T-helper 17 cell (primary cell): ENCODE data around the gene G6PC2. TPM values are rescaled to one million over a fixed set of nuclear protein-coding genes. Genes with fewer than 3 reads are reported as not detected.
A peak's percentile ranks its signal among the peaks of the same experiment; 100 is the strongest.

Experiments used
- ATAC-seq: fragments of 150-1000 bp; cut with Tn5 transposase; 2 replicates; pipeline ENCODE4 v1.10.0; 2021; ENCODE audit warnings: mild to moderate bottlenecking, moderate library complexity
- DNase-seq, 3 donors: peaks; one replicate each; pipeline versions ENCODE4 v3.0.0 to v3.0.0-alpha.2; 2020 to 2021
- H3K9me3 ChIP-seq: one replicate; pipeline ENCODE4 v1.7.0; 2013; ENCODE audit warnings: low read length, mild to moderate bottlenecking; ENCODE audit not compliant: control insufficient read depth, poor library complexity, severe bottlenecking
- H3K27ac Mint-ChIP-seq: one replicate; pipeline ENCODE4 v1.8.0; 2022; ENCODE audit warnings: mild to moderate bottlenecking, moderate library complexity, mixed read lengths
- H3K27me3 Mint-ChIP-seq: one replicate; pipeline ENCODE4 v1.8.0; 2022; ENCODE audit warnings: mixed read lengths
- H3K36me3 Mint-ChIP-seq: one replicate; pipeline ENCODE4 v1.8.0; 2022; ENCODE audit warnings: low read depth, mixed read lengths
- H3K4me1 Mint-ChIP-seq: one replicate; pipeline ENCODE4 v1.8.0; 2022; ENCODE audit warnings: mild to moderate bottlenecking, mixed read lengths
- H3K4me3 Mint-ChIP-seq: one replicate; pipeline ENCODE4 v1.8.0; 2022; ENCODE audit warnings: mild to moderate bottlenecking, moderate library complexity, mixed read lengths
- total RNA-seq, 4 donors: library from RNA in 2 of 4; stranded (reverse) in 2 of 4; gene quantifications; one replicate each; pipeline ENCODE4 v1.2.3 and lab custom pipeline; 2022 to 2026

The G6PC2 gene
- total RNA-seq, 2 donors from 2014 or later: not detected

DNA sequence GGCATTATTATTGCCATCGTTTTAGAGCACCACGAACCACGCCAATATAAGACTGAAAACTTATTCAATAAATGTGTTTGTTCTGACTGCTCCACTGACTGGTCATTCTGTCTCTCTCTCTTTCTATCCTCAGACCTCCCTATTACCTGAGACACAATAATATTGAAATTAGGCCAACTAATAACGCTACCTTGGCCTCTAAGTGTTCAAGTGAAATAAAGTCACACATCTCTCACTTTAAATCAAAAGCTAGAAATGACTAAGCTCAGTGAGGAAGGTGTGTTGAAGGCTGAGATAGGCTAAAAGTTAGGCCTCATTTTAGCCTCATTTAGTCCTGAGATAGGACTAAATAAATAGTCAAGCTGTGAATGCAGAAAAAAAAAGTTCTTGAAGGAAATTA lies 38.8 kb downstream of the G6PC2 start:
- Mint-ChIP-seq H3K27me3 (peaks cover 8% of the 10 kb centered on the region), H3K4me3 (no peak overlapping the region), H3K4me1 (peaks cover 2% of the 10 kb centered on the region), H3K27ac (no peak overlapping the region), H3K36me3 (no peaks in the 10 kb centered on the region)
- DNase-seq (no peak), ATAC-seq (no peak)
- H3K9me3 ChIP-seq: no peaks in the 10 kb centered on the region

DNA sequence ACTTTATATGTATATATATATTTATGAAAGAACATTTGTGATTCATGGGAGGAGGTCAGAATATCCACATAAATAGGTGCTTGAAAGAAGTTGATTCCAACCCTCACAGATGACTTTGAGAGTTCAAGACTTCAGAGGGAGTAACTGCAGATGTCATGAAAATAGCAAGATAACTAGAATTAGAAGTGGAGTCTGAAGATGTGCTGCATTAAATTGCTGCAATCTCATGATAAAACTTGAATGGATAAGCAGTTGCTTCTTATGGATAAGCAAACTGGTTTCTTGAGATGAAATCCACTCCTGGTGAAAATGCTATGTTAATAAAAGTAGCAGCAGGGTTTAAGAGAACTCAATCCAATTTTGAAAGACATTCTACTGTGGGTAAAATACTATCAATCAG lies 40.2 kb downstream of the G6PC2 start:
- H3K27ac Mint-ChIP-seq: no peak overlapping the region
- ATAC-seq (no peak), DNase-seq (no peak)
- no peaks in the 10 kb centered on the region for H3K9me3 ChIP-seq
- peaks cover 2% of the 10 kb centered on the region for H3K4me1 Mint-ChIP-seq
- H3K4me3 Mint-ChIP-seq: no peak overlapping the region
- no peaks in the 10 kb centered on the region for H3K36me3 Mint-ChIP-seq
- peaks cover 10% of the 10 kb centered on the region for H3K27me3 Mint-ChIP-seq

DNA sequence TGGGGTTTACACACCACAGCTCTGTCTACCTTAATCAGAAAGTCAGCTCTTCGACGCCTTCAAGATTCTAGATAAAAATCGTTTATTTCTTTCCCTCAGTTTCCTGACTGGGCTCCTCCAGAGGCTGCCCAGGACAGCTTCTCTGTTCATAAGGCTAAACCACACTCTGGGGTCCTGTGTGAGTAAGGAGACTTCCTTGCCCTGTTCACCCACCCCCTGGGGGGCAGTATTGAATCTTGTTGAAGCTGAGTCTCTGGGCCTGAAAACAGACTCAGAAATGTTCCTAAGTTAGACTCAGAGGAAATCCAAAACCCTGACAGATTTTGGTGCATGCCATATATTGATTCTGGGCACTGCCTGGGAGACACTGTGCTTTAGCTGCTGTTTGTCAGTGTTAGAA lies 43.0 kb downstream of the G6PC2 start:
- Mint-ChIP-seq H3K4me3 (no peak overlapping the region), H3K4me1 (no peaks in the 10 kb centered on the region), H3K27ac (no peak overlapping the region), H3K36me3 (no peaks in the 10 kb centered on the region), H3K27me3 (peaks cover 20% of the 10 kb centered on the region)
- ATAC-seq (no peak), DNase-seq (no peak)
- H3K9me3 ChIP-seq: no peaks in the 10 kb centered on the region

DNA sequence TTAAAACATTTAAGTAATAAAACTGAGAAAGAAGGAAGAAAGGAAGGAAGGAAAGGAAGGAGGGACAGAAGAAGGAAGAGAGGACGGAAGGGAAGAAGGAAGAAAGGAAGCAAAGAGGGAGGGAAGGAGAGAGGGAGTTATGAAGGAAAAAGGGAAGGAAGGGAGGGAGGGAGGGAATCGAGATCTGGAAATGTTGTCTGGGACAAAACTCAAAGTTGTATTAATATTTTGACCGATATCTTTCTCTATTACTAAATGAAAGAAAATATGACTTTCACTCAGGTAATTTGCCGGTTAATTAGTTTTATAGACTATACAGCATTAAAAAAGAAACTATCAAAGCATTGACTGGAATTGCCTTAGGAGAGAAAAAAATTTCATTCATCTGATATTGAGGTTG lies 44.4 kb downstream of the G6PC2 start:
- no peaks in the 10 kb centered on the region for H3K9me3 ChIP-seq
- Mint-ChIP-seq H3K4me3 (no peak overlapping the region), H3K36me3 (no peaks in the 10 kb centered on the region), H3K4me1 (no peaks in the 10 kb centered on the region), H3K27me3 (peaks cover 20% of the 10 kb centered on the region), H3K27ac (no peak overlapping the region)
- DNase-seq: no peak
- ATAC-seq: no peak

DNA sequence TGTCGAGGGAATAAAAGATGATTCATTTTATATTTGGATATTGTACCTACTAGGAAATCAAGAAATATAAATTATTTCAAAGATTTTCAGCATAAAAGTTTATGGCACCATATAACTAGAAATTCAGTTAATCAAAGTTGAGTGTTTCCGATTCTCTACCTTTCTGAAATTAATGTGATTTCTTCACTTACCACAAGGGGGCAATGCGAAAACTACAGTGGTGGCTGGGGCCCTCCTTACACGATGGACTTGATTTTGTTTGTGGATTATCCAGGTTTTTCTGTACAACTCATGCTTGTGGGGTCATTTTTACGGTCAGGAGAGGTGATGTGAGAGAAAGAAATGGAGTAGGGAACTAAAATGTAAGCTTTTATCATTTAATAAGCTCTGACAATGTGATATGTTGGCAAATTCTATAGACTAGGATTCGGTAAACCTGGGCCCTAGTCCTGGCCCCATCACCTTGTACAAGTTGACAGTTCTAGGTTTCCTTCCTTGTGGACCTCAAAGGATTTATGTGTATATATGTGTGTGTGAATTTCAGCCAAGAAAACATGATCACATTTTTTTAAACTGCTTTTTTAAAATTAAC lies 47.6 kb downstream of the G6PC2 start:
- peaks cover 20% of the 10 kb centered on the region for H3K27me3 Mint-ChIP-seq
- no peak for DNase-seq
- H3K36me3 Mint-ChIP-seq: no peaks in the 10 kb centered on the region
- H3K27ac Mint-ChIP-seq: no peak overlapping the region
- ATAC-seq: peak; percentile 44
- no peak overlapping the region for H3K4me3 Mint-ChIP-seq
- H3K4me1 Mint-ChIP-seq: no peaks in the 10 kb centered on the region
- no peaks in the 10 kb centered on the region for H3K9me3 ChIP-seq

DNA sequence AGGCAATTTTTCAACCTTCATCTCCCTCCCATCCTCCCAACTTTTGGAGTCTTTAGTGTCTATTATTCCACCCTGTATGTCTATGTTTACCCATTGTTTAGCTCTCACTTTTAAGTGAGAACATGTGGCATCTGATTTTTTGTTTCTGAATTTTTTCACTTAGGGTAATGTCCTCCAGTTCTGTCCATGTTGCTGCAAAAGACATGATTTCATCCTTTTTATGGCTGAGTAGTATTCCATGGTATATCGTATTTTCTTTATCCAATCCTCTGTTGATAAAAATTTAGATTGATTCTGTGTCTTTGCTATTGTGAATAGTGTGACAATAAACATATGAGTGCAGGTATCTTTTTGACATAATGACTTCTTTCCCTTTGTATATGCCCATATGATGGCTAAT lies 48.2 kb downstream of the G6PC2 start:
- ATAC-seq: no peak
- no peaks in the 10 kb centered on the region for H3K4me1 Mint-ChIP-seq

DNA sequence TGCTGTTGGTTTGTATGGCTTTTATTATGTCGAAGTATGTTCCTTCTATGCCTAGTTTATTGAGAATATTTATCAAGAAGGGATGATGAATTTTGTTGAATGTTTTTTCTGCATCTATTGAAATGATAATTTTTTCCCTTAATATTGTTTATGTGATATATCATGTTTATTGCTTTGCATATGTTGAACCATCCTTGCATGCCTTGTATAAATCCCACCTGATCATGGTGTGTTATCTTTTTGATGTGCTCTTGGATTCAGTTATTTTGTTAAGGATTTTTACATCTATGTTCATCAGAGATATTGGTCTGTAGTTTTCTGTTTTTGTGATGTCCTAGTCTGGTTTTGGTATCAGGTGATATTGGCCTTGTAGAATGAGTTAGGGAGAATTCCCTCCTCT lies 50.8 kb downstream of the G6PC2 start:
- peaks cover 4% of the 10 kb centered on the region for H3K36me3 Mint-ChIP-seq
- H3K4me1 Mint-ChIP-seq: no peaks in the 10 kb centered on the region
- no peak overlapping the region for H3K4me3 Mint-ChIP-seq
- no peak overlapping the region for H3K27ac Mint-ChIP-seq
- H3K27me3 Mint-ChIP-seq: peaks cover 28% of the 10 kb centered on the region
- DNase-seq: no peak
- H3K9me3 ChIP-seq: no peaks in the 10 kb centered on the region
- no peak for ATAC-seq

More for the DNA sequence above, 48.2 kb downstream of the G6PC2 start:
- H3K4me3 Mint-ChIP-seq: no peak overlapping the region
- H3K27ac Mint-ChIP-seq: no peak overlapping the region
- no peaks in the 10 kb centered on the region for H3K36me3 Mint-ChIP-seq
- H3K9me3 ChIP-seq: no peaks in the 10 kb centered on the region
- no peak for DNase-seq
- H3K27me3 Mint-ChIP-seq: peaks cover 16% of the 10 kb centered on the region

DNA sequence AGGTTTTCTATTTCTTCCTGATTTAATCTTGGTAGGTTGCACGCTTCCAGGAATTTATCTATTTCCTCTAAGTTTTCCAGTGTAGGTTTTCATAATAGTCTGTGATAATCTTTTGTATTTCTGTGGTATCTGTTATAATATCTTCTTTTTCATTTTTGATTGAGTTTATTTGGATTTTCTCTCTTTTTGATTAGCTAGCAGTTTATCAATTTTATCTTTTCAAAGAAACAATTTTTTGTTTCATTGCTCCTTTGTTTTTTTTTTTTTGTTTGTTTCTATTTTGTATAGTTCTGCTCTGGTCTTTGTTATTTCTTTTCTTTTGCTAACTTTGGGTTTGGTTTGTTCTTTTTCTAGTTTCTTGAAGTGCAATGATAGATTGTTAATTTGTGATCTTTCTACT lies 51.3 kb downstream of the G6PC2 start:
- Mint-ChIP-seq H3K4me1 (no peaks in the 10 kb centered on the region), H3K27ac (no peak overlapping the region), H3K4me3 (no peak overlapping the region)

DNA sequence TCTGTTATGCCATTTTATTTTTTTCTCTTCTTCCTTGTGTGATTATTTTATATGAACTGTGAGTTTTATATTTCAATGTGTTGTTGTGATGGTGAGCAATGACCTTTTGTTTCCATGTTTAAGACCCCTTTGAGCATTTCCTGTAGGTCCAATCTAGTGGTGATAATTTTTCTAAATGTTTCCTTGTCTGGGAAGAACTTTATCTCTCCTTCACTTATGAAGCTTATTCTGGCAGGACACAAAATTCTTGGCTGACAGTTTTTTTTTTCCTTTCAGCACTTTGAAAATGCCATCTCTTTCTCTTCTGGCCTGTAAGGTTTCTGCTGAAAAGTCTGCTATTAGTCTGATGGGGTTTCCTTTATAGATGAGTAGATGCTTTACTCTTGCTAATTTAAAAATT lies 53.2 kb downstream of the G6PC2 start:
- Mint-ChIP-seq H3K36me3 (peaks cover 4% of the 10 kb centered on the region), H3K27ac (no peak overlapping the region), H3K27me3 (peaks cover 31% of the 10 kb centered on the region), H3K4me3 (no peak overlapping the region), H3K4me1 (no peaks in the 10 kb centered on the region)
- ATAC-seq (no peak), DNase-seq (no peak)
- no peaks in the 10 kb centered on the region for H3K9me3 ChIP-seq

More for the DNA sequence above, 51.3 kb downstream of the G6PC2 start:
- Mint-ChIP-seq H3K36me3 (peaks cover 4% of the 10 kb centered on the region), H3K27me3 (peaks cover 28% of the 10 kb centered on the region)
- ATAC-seq (no peak), DNase-seq (no peak)
- H3K9me3 ChIP-seq: no peaks in the 10 kb centered on the region

DNA sequence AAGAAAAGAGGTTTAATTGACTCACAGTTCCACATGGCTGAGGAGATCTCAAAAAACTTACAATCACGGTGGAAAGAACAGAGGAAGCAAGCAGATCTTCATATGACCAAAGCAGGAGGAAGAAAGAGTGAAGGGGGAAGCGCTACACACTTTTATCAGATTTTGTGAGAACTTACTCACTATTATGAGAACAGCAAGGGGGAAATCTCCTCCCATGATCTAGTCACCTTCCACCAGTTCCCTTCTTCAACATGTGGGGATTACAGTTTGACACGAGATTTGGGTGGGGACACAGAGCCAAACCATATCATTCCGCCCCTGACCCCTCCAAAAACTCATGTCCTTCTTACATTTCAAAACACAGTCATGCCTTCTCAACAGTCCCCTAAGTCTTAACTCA lies 54.2 kb downstream of the G6PC2 start:
- no peak for DNase-seq
- H3K9me3 ChIP-seq: no peaks in the 10 kb centered on the region
- H3K27ac Mint-ChIP-seq: no peak overlapping the region
- peaks cover 4% of the 10 kb centered on the region for H3K36me3 Mint-ChIP-seq
- no peak for ATAC-seq
- no peaks in the 10 kb centered on the region for H3K4me1 Mint-ChIP-seq
- H3K4me3 Mint-ChIP-seq: no peak overlapping the region
- H3K27me3 Mint-ChIP-seq: peaks cover 31% of the 10 kb centered on the region

DNA sequence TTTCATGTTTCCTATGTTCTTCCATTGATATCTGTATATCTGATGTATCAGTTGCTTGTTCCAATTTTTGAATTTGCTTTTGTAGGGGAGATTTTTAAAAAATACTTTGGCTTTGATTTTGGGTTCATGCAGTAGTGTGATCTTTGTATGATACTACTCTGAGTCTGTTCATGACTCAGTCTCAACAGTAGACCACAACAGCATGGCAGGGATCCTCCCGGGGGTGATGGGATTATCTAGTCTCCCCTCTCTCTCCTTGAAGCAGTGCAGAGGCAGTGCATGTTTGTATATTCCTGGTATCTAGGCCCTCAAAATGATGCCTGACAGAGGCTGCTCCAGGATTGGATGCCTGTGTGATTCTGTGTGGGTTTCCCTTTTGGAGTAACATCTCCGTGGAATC lies 55.3 kb downstream of the G6PC2 start:
- DNase-seq (no peak), ATAC-seq (no peak)
- Mint-ChIP-seq H3K27me3 (peaks cover 31% of the 10 kb centered on the region), H3K27ac (no peak overlapping the region), H3K36me3 (peaks cover 4% of the 10 kb centered on the region), H3K4me1 (no peaks in the 10 kb centered on the region), H3K4me3 (no peak overlapping the region)
- H3K9me3 ChIP-seq: no peaks in the 10 kb centered on the region

Other genes with a start within 250 kb of the G6PC2 start
- not detected for gene NOSTRIN, start 98.7 kb upstream of the G6PC2 start, total RNA-seq
- gene SPC25, start 10.9 kb upstream of the G6PC2 start, total RNA-seq: under 1 TPM in 1 of 2 donors, not detected in 1; 0.27 TPM
- gene ABCB11, start 130.0 kb downstream of the G6PC2 start, total RNA-seq: not detected
- not detected for gene DHRS9, start 168.3 kb downstream of the G6PC2 start, total RNA-seq